GM19324 (cell line): ENCODE data around the gene LPAR3.

Experiments used
- ATAC-seq: cut with Tn5 transposase; IDR thresholded peaks from one replicate; pipeline ENCODE4 v1.9.1; 2021; ENCODE audit warnings: mild to moderate bottlenecking, moderate library complexity; ENCODE audit not compliant: unreplicated experiment, low FRiP score

LPAR3 gene

DNA sequence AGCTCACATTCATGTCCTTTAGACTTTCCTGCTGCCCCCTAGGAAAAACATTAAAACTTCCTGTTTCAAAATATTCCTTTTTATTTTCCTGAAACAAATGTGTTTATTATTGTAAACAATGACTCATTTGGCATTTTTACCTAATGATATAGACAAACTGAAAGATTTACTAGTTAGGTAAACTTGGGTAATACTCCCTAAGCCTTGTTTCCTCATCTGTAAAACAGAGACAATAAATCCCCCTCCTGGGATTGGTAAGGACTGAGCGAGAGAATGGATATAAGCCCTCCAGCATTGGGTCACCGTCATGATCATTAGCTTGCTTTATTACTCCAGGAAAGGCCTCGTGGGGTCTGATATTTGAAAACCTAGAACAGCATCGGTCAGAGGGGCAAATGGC is 59.8 kb downstream of the LPAR3 start:
- no peak for ATAC-seq

DNA sequence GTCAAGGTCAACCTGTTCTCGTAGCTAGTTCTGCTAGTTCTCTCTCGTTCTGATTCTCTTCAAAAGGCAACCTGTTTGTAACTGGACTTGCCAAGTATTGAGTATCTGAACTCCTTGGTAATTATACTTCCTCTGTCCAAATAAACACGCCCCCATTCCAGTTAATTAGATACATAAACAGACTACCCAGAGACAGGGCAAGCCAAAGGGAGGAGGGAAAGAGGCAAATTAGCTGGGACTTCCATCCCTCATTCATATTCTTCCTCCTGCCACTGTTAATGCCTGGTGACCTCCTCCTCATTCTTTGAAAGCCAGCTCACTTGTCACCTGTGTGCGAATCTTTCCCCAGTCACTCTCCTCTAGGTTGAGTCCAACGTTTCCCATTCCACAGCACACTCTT is 62.9 kb downstream of the LPAR3 start:
- no peak for ATAC-seq

DNA sequence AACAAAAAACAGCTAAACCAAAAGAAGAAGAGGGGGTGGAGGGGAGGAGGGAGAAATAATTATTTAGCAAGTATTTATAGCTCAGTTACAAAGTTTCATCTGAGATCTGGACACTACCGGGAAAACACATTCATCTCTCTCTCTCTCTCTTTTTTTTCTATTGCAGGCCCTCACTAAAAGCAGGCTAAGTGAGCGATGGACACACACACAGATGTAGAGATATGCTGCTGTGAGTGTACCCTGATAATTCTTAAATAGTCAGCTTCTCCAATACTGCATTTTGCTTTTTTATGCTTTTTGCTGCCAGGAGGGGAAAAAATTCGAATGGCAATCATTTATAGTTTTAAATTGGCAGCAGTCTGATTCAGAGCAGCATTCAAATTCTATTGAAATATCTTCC is 65.0 kb downstream of the LPAR3 start:
- no peak for ATAC-seq

- ATAC-seq: no peak
Measured at GRCh38 chr1:84827555-84827954, 65.5 kb downstream of the LPAR3 start.

DNA sequence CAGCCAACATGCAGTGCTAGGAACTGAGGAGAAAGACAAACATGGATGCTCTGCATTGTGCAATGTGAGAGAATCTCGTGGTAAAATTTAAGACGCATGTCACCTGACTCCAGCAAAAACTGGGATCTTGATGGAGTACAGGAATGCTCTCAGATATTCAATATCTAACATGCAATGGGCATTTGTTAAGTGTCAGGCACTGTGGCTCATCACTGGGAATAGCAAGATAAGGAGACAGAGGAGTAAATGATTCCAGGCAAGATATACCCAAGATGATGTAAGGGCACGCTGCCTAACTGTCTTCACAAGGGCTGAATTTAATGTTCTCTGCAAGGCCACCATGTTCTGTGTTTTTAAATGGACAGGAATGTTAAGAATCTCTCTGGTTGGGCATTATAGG is 67.8 kb downstream of the LPAR3 start:
- no peak for ATAC-seq

GRCh38 chr1:84823991-84824390 is 69.0 kb downstream of the LPAR3 start:
- no peak for ATAC-seq

DNA sequence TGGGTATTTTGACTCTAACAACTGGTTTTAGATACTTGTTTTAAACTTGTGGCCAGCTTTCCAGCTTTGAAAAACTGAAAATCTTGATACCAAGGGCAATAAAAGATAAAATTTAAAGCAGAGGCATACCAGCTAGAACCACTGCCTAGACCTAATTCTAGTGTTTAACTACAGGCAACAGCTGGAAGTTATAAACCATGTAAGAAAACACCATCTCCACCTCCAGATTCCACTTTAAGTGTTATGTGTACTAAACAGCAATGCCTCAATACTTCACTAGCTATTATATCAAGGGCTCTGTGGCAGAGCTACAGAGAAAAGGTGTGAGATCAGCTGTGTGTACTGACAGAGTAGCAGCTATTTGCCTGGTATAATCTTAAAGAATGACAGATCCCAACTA is 69.5 kb downstream of the LPAR3 start:
- no peak for ATAC-seq

DNA sequence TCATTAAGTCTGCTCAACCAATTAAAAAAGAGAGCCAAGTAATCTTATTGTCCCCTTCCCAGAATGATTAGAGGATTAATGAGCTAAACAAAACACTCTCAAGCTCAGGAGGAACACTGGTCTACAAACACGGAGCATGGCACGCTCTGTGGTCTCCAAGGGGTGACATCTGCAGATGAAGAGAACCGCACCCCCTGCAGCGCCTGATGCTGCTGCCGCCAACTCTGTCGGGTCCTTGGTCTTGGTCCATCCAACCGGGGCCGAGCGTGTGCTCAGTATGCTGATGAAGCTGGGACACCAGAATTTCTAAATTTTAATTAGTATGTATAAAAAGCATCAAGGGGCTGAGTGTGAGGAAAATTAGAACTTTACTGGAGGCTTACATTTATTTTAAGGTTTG is 82.7 kb downstream of the LPAR3 start:
- no peak for ATAC-seq

DNA sequence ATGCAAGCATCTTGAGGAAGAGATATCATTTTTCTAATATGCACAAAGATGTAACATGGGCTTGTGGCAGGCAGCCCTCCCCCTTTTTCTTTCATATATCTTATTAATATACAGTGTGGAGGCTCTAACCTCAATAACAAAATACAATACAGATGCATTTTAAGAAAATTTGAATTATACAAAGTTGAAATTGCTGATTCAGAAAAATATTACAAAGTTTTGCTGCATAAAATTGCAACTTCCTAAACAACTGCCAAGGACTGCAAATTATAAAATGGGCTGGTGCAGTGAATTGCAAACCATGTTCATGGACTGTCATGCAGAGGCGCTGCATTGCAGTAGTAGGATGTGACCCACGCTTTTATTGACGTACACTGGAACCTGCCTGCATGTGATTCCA is 84.0 kb downstream of the LPAR3 start:
- ATAC-seq: no peak

DNA sequence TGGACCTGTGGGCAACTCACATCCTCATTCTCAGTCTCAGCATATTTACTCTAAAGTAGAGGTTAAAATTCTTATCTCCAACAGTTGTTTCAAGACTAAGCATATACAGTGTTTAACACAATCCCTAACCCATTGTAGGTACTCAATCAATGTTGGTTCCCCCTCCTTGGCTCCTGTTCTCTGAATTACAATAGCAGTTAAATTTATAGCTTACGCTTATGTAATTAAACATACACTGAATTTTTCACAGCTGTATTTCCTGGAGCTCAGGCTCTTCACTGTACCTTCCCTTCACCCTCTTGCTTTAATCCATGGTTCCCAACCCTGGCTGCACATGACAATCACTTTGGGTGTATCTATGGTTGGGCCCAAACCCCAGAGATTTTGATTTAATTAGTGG is 89.4 kb downstream of the LPAR3 start:
- ATAC-seq: no peak

GRCh38 chr1:84802567-84803232 is 90.3 kb downstream of the LPAR3 start:
- no peak for ATAC-seq

GRCh38 chr1:84800090-84801073 is 92.6 kb downstream of the LPAR3 start:
- no peak for ATAC-seq

DNA sequence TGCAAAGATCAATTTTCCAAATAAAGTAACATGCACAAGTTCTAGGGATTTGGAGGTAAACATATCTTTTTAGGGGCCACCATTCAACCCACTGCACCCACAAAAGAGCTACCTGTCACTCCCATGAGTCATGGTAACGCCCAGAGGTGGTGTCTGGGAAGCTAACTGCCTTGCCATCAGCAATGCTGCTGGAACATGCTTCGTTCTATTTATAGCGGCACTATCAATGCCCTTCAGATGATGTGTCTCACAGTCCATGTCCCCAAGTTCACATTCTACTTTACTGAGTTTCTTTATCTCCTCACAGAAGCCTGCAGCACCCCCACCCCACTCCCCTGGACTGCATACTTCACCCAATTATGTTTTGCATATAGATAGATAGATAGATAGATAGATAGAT is 95.4 kb downstream of the LPAR3 start:
- ATAC-seq: no peak

- ATAC-seq: no peak
Measured at GRCh38 chr1:84795966-84796600, 96.9 kb downstream of the LPAR3 start.

GRCh38 chr1:84795213-84795612 is 97.8 kb downstream of the LPAR3 start:
- ATAC-seq: no peak

- no peak for ATAC-seq
Measured at GRCh38 chr1:84792421-84792820, 100.6 kb downstream of the LPAR3 start.

- no peak for ATAC-seq
Measured at GRCh38 chr1:84789014-84789413, 104.0 kb downstream of the LPAR3 start.

DNA sequence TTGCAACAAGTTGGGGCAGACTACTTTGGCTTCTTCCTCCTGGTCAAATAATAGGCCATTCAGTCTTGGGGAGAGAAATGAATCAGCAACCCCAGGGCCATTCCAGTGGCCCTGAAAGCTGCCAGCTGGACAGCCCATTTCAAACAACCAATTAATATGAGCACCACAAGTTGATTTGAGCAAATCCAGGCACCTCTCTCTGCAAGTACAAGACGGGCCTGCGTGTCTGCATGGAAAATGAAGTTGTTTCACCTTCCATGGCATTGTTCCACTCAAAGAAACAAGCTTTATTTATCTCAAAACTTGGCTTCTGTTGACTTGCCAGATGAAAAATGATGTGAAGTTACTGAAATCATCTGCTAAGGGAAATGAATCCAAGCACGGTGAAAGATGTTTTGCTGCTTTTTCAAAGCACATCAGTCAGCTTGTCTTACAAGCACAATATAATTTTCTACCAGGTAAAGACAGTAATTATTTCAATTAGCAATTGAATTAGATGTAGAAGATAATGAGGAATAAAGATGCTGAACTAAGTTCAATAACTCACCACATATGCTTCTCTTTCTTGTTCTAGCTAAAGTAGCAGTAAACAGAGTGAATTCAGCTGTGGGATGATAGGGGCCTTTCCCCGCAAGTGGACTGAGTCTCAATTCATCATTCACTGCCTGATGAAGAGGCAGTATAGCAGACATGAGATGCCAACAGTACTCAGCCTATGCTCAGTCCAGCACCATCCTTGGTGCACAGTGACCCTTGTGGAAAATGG is 107.6 kb downstream of the LPAR3 start:
- ATAC-seq: no peak

- no peak for ATAC-seq
Measured at GRCh38 chr1:84782881-84783280, 110.1 kb downstream of the LPAR3 start.

DNA sequence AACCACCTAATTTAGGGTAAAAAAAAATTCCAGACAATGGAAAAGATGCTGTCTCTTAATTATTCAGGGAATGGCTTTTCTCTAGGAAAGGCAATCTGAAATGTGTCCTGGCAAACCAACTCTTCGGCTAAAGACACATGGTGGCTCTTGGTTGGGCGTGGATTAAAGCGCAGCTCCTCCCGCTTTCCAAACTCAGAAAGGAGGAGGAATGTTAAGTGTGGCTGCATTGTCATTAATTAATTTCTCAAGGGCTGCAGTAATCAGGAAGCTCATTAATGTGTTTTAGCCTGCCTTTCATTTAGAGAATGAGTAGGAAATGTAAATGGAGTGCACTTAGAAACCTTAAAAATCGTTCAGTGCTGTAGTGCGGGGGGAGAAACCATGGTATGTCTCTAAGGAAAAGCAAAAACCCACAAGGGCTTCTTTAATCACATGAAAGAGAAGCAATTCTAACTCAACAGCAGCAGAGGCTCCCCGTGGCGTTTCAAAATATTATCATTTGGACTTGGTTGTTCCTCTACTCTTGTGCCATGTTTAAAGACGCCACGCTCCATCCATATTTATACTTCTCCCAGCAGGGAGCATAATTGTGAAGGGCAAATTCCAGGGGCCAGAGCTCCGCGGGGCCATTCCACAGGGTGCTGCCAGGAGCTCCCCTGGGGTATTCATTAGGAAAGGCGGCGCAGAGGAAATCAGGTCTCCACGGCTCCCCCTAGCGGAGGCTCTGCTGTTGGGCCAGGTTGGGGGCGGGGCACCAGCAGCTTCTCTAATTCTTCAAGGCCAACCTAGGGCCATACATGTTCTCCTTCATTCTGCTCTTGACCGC is 110.8 kb downstream of the LPAR3 start:
- ATAC-seq: peak; percentile 71
